Measurements from ENCODE around the gene PVRIG.
A peak's percentile ranks its signal among the peaks of the same experiment; 100 is the strongest.
"Not testable (repeated sequence)": the region's sequence is repeated elsewhere in the genome, so short reads cannot be mapped to it uniquely, and the experiment has no call there.

PVRIG gene

DNA sequence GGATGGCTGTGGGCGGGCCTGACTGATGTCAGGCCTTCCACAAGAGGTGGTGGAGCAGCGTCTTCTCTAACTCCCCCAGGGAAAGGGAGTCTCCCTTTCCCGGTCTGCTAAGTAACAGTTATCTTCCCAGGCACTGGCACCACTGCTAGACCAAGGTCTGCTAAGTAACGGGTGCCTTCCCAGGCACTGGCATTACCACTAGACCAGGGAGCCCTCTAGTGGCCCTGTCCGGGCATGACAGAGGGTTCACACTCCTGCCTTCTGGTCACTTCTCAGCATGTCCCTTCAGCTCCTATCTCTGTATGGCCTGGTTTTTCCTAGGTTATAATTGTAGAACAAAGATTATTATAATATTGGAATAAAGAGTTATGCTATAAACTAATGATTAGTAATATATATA, 1.8 kb upstream of the PVRIG start:
- not testable (repeated sequence) for H3K27me3 ChIP-seq; H3K36me3 ChIP-seq; H3K4me3 ChIP-seq (ENCODE audit: low read depth, low read length); H3K9me3 ChIP-seq; H3K4me1 ChIP-seq
- peak; percentile 89 for DNase-seq
- TF ChIP-seq, protein P1, sequence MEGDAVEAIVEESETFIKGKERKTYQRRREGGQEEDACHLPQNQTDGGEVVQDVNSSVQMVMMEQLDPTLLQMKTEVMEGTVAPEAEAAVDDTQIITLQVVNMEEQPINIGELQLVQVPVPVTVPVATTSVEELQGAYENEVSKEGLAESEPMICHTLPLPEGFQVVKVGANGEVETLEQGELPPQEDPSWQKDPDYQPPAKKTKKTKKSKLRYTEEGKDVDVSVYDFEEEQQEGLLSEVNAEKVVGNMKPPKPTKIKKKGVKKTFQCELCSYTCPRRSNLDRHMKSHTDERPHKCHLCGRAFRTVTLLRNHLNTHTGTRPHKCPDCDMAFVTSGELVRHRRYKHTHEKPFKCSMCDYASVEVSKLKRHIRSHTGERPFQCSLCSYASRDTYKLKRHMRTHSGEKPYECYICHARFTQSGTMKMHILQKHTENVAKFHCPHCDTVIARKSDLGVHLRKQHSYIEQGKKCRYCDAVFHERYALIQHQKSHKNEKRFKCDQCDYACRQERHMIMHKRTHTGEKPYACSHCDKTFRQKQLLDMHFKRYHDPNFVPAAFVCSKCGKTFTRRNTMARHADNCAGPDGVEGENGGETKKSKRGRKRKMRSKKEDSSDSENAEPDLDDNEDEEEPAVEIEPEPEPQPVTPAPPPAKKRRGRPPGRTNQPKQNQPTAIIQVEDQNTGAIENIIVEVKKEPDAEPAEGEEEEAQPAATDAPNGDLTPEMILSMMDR (IDR thresholded peaks at IDR 0.05; ENCODE audit: low read depth, low read length), result peak; percentile 49

DNA sequence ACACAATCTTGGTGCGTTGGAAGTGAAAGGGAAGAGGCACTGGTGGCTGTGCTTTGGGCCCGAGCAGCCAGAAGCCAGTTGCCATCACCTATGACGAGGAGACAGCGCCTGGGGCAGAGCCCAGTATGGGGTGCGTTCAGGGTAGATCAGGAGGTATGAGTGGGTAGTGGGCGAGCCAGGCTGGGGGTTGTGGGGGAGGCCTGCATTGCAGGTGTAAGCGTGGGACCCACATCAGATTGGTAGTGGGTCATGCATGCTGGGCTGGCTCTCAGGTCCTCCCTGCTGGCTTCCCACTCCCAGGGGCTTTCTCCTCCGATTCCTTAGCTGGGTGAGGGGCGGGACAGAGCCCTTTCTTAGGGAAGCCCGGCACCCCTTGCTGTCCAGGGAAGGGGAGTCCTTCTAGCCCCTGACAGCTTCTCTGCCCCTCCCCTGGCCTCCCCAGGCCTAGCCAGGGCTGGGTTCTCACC, 445 bp upstream of the PVRIG start:
- H3K4me1 ChIP-seq, result no peaks in the 10 kb centered on the region
- H3K9me3 ChIP-seq, result no peaks in the 10 kb centered on the region
- no peak overlapping the region for H3K4me3 ChIP-seq (ENCODE audit: low read depth, low read length)
- H3K27me3 ChIP-seq, result no peaks in the 10 kb centered on the region
- TF ChIP-seq, protein P1 (IDR thresholded peaks at IDR 0.05; ENCODE audit: low read depth, low read length), result no peak
- DNase-seq, result no peak
- no peaks in the 10 kb centered on the region for H3K36me3 ChIP-seq

DNA sequence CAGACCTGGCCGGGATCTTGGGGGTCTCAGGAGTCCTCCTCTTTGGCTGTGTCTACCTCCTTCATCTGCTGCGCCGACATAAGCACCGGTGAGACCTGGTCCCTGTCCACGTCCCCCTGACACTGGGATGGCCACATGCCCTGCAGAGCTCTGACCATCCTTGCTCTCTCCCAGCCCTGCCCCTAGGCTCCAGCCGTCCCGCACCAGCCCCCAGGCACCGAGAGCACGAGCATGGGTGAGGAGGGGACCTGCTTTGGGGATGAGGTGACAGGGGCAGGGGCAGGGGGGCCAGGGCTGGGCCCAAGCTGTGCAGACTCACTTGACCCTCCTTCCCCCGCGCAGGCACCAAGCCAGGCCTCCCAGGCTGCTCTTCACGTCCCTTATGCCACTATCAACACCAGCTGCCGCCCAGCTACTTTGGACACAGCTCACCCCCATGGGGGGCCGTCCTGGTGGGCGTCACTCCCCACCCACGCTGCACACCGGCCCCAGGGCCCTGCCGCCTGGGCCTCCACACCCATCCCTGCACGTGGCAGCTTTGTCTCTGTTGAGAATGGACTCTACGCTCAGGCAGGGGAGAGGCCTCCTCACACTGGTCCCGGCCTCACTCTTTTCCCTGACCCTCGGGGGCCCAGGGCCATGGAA, 959 bp downstream of the PVRIG start:
- no peaks in the 10 kb centered on the region for H3K27me3 ChIP-seq
- no peaks in the 10 kb centered on the region for H3K36me3 ChIP-seq
- DNase-seq, result no peak
- no peaks in the 10 kb centered on the region for H3K4me1 ChIP-seq
- TF ChIP-seq, protein P1 (IDR thresholded peaks at IDR 0.05; ENCODE audit: low read depth, low read length), result no peak
- no peak overlapping the region for H3K4me3 ChIP-seq (ENCODE audit: low read depth, low read length)
- no peaks in the 10 kb centered on the region for H3K9me3 ChIP-seq

DNA sequence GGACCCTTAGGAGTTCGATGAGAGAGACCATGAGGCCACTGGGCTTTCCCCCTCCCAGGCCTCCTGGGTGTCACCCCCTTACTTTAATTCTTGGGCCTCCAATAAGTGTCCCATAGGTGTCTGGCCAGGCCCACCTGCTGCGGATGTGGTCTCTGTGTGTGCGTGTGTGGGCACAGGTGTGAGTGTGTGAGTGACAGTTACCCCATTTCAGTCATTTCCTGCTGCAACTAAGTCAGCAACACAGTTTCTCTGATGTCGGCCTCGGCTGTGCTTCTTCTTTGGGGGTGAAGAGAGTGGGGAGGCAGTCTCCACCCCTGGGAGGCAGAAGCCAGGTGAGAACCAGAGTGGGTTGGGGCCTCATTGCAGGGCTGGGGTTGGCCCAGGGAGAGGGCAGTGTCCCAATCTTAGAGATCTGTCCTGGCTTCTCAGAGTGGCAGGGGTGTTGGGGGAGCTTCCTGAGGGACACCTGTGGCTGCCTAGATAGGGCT, 1.5 kb downstream of the PVRIG start:
- TF ChIP-seq, protein P1 (IDR thresholded peaks at IDR 0.05; ENCODE audit: low read depth, low read length), result no peak
- Histone ChIP-seq H3K4me1 (no peaks in the 10 kb centered on the region), H3K27me3 (no peaks in the 10 kb centered on the region), H3K4me3 (ENCODE audit: low read depth, low read length) (no peak overlapping the region), H3K9me3 (no peaks in the 10 kb centered on the region), H3K36me3 (no peaks in the 10 kb centered on the region)
- DNase-seq, result no peak

DNA sequence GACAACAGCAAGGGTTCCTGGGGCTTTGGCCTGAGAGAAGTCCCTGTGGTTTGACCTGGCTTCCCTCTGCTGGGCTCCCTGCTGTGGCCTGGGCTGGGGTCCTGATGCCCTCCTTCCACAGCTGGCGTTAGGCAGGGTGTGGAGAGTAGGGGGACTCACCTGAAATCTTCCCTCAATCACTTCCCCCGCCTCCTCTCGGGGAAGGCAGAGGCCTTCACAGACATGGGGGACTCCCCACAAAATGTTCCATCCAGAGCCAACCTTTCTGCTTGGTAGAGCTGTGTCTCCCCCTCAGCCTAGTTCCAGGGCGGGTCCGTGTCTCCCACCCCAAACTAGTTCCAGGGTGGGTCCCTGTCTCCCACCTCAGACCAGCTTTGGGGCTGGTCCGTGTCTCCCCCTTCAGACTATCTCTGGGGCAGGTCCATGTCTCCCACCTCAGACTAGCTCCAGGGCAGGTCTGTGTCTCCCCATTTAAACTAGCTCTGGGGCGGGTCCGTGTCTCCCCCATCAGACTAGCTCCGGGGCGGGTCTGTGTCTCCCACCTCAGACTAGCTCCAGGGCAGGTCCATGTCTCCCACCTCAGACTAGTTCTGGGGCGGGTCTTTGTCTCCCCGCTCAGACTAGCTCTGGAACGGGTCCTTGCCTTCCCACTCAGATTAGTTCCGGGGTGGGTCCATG, 2.2 kb downstream of the PVRIG start:
- TF ChIP-seq, protein P1 (IDR thresholded peaks at IDR 0.05; ENCODE audit: low read depth, low read length), result no peak
- Histone ChIP-seq H3K27me3 (no peaks in the 10 kb centered on the region), H3K4me3 (ENCODE audit: low read depth, low read length) (no peak overlapping the region), H3K4me1 (no peaks in the 10 kb centered on the region), H3K36me3 (no peaks in the 10 kb centered on the region), H3K9me3 (no peaks in the 10 kb centered on the region)
- no peak for DNase-seq
